Measurements from ENCODE around the gene MVD.

DNA sequence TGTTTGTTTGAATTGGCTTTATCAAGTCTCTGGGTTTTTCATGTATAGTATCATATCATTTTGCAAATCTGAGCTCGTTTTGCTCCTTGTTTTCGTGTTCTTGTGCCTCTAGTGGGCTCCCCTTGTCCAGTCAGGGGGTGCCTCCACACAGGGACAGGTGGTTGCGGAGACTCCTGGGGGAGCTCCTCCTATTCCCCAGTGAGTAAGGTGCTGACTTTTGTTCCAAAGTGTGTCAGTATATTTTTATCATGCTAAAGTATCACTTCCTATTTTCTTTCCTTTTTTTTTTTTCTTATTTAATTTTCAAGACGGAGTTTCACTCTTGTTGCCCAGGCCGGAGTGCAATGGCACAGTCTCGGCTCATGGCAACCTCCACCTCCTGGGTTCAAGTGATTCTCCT lies 54.8 kb downstream of the MVD start:
- TF ChIP-seq, protein P1, sequence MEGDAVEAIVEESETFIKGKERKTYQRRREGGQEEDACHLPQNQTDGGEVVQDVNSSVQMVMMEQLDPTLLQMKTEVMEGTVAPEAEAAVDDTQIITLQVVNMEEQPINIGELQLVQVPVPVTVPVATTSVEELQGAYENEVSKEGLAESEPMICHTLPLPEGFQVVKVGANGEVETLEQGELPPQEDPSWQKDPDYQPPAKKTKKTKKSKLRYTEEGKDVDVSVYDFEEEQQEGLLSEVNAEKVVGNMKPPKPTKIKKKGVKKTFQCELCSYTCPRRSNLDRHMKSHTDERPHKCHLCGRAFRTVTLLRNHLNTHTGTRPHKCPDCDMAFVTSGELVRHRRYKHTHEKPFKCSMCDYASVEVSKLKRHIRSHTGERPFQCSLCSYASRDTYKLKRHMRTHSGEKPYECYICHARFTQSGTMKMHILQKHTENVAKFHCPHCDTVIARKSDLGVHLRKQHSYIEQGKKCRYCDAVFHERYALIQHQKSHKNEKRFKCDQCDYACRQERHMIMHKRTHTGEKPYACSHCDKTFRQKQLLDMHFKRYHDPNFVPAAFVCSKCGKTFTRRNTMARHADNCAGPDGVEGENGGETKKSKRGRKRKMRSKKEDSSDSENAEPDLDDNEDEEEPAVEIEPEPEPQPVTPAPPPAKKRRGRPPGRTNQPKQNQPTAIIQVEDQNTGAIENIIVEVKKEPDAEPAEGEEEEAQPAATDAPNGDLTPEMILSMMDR (IDR thresholded peaks at IDR 0.05), result no peak
- no peak for TF ChIP-seq POLR2A (IDR thresholded peaks at IDR 0.05)

Data from esophagus squamous epithelium (tissue), 4 donors.